Pancreas (tissue), 10 donors: ENCODE measurements around the gene REG4. TPM values are rescaled to one million over a fixed set of nuclear protein-coding genes. Genes with fewer than 3 reads are reported as not detected.

Experiments
- ATAC-seq, 4 donors: fragments of 200-7000 bp; cut with Tn5 transposase; one replicate each; pipeline versions ENCODE4 v1.8.0 to v1.9.1; 2020; ENCODE audit warnings: mild to moderate bottlenecking in 4 of 4, moderate library complexity in 4 of 4
- DNase-seq, 6 donors: peaks; one replicate each; pipeline ENCODE4 v3.0.0-alpha.2; 2020
- FAIRE-seq: peaks from 2 replicates; lab custom pipeline; 2012; peaks lifted over from hg19 to GRCh38; lab: Jason Lieb, UNC
- H3K27ac ChIP-seq, 4 donors: fragments of 200-600 bp; sonication (generic); 1 replicate in 3 of 4; 2 replicates in 1 of 4; pipeline versions ENCODE4 v1.5.0 to v1.8.0; 2020
- H3K27me3 ChIP-seq, 4 donors: fragments of 200-600 bp; one replicate each; pipeline ENCODE4 v1.8.0; 2021
- H3K36me3 ChIP-seq, 3 donors: fragments of 200-600 bp; sonication (generic) in 1 of 3; one replicate each; pipeline versions ENCODE4 v1.5.0 to v1.8.0; 2020 to 2021
- H3K4me1 ChIP-seq, 3 donors: fragments of 200-600 bp; one replicate each; pipeline ENCODE4 v1.8.0; 2021
- H3K4me3 ChIP-seq, 4 donors: fragments of 200-600 bp; sonication (generic) in 2 of 4; one replicate each; pipeline versions ENCODE4 v1.5.0 to v1.8.0; 2020 to 2021
- H3K9me3 ChIP-seq, 4 donors: fragments of 200-600 bp; one replicate each; pipeline ENCODE4 v1.8.0; 2021
- WGBS, 2 donors: extraction: QIAGEN DNeasy Blood & Tissue Kit; methylation state at CpG; one replicate each; pipeline ENCODE4 v1.1.7; 2013; 5-methylcytosine and 5-hydroxymethylcytosine counted together
- intact Hi-C, 3 donors: fragments of 100-400 bp; cut with DNase I; formaldehyde crosslinking; loops; one replicate each; pipeline versions ENCODE4 v1.11.1 to v1.14.2; 2022
- polyA plus RNA-seq, 2 donors: library from polyadenylated mRNA; stranded (reverse); fragments of 200-250 nt; gene quantifications; one replicate each; pipeline ENCODE4 v1.2.3, GENCODE V29; 2013
- total RNA-seq, 6 donors: library from RNA; stranded (reverse); fragmentation: NEBNext Ultra II Directional in 4 of 6; extraction: Animal tissue kit (Norgen Biotek cat#: 25700) in 4 of 6; gene quantifications; one replicate each; pipeline versions ENCODE4 v1.2.1 to v1.2.4, GENCODE V29; 2021 to 2023
- TF ChIP-seq, protein P1 (sequence below), 4 donors: fragments of 200-600 bp; sonication (generic) in 3 of 4; IDR thresholded peaks; one replicate each; pipeline versions ENCODE4 v1.5.0 to v1.8.0; 2021; ENCODE audit warnings: antibody characterized with exemption in 4 of 4
- donor health status: healthy with polysubstance abuse.
- donor health status: DM: no; HTN: no; CAD: no; lungs with moderate emphysema.
- donor health status: DM: no; HTN: no; CAD: no.
- donor health status: control.
- donor health status: control.
- donor health status: Bipolar disorder and iron deficiency.
- donor health status: DM: yes; HTN: yes; CAD: no.
- donor health status: DM: no; HTN: no; CAD: no.
- donor health status: DM: no; HTN: no; CAD: no.
- donor health status: DM: yes; HTN: yes; CAD: no.

Gene REG4
- total and polyA plus RNA-seq, 8 donors = 9.4 to 32.3 (median 22.6) TPM

GRCh38 chr1:119752592-119752991, 58.7 kb downstream of the REG4 start:
- TF ChIP-seq, protein P1, sequence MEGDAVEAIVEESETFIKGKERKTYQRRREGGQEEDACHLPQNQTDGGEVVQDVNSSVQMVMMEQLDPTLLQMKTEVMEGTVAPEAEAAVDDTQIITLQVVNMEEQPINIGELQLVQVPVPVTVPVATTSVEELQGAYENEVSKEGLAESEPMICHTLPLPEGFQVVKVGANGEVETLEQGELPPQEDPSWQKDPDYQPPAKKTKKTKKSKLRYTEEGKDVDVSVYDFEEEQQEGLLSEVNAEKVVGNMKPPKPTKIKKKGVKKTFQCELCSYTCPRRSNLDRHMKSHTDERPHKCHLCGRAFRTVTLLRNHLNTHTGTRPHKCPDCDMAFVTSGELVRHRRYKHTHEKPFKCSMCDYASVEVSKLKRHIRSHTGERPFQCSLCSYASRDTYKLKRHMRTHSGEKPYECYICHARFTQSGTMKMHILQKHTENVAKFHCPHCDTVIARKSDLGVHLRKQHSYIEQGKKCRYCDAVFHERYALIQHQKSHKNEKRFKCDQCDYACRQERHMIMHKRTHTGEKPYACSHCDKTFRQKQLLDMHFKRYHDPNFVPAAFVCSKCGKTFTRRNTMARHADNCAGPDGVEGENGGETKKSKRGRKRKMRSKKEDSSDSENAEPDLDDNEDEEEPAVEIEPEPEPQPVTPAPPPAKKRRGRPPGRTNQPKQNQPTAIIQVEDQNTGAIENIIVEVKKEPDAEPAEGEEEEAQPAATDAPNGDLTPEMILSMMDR (IDR thresholded peaks at IDR 0.05) = no peak
- FAIRE-seq (no peak), ATAC-seq (no peak), DNase-seq (no peak)
- no peaks in the 10 kb centered on the region for H3K4me1 ChIP-seq
- no peaks in the 10 kb centered on the region for H3K36me3 ChIP-seq
- intact Hi-C loops = no loop called here
- no peak overlapping the region for H3K27ac ChIP-seq
- H3K4me3 ChIP-seq = no peak overlapping the region
- WGBS, 2 donors = 65 to 69% methylated on average over 4 of the region's 4 CpGs
- no peaks in the 10 kb centered on the region for H3K9me3 ChIP-seq
- H3K27me3 ChIP-seq = no peaks in the 10 kb centered on the region

DNA sequence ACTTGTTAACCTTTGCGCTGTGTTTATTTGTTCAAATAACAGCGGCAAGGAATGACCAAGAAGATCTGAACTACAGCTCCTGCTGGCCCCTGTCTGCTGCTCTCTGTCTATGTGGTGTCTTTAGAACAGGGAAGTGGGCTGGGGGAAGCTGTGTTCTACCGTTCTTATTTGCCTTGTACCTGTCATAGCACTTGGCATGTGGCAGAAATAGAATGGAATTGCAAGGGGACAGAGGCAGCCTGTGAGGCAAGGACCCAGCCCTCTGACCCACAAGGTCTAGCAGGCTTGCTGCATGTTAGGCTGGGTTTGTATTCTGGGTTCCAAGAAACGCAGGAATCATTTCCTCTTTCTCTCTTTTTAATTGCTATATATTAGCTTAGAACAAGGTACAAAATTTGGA, 63.2 kb downstream of the REG4 start:
- ATAC-seq (no peak), FAIRE-seq (no peak), DNase-seq (no peak)
- TF ChIP-seq, protein P1 (IDR thresholded peaks at IDR 0.05) = no peak
- Histone ChIP-seq H3K27me3 (no peaks in the 10 kb centered on the region), H3K27ac (no peak overlapping the region), H3K4me3 (no peak overlapping the region), H3K36me3 (no peaks in the 10 kb centered on the region), H3K9me3 (no peaks in the 10 kb centered on the region), H3K4me1 (no peaks in the 10 kb centered on the region)
- intact Hi-C loops = loop anchor here in 1 of 3 donors (10.0 kb wide), 1 partner anchor 127 kb away; no protein-coding TSS in a partner anchor
- WGBS, 2 donors = 40 to 42% methylated on average over 4 of the region's 4 CpGs

- intact Hi-C loops = loop anchor here in 1 of 3 donors (10.0 kb wide), 1 partner anchor 127 kb away; no protein-coding TSS in a partner anchor
Observed at GRCh38 chr1:119747451-119747850, 63.8 kb downstream of the REG4 start.

DNA sequence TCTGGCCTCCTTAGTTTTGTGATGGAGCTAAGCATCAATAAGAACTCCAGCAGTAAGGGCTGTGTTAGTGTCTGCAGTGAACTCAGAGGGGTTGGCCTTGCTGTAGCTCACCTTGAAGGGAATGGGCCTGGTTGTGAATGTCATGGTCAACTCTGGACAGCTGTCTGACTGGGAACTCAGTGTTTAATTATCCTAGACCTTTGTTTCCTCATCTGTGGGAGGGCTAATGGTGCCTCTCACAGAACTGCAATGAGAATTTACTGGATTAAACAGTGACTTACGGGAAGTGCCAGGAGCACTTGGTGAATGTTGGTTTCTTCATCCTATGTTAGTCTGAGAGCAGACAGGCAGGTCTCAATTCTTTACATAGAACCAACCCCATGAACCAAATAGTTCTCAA, 66.2 kb downstream of the REG4 start:
- peaks cover 0 to 16% (median 0%) of the 10 kb centered on the region in 3 donors for H3K36me3 ChIP-seq
- DNase-seq (no peak), ATAC-seq (no peak), FAIRE-seq (no peak)
- no peaks in the 10 kb centered on the region for H3K27me3 ChIP-seq
- H3K4me3 ChIP-seq = no peak overlapping the region
- 83% methylated on average over 1 of the region's 1 CpG for WGBS, 2 donors
- TF ChIP-seq, protein P1 (IDR thresholded peaks at IDR 0.05) = no peak
- intact Hi-C loops = loop anchor here in 1 of 3 donors (10.0 kb wide), 1 partner anchor 130 kb away; no protein-coding TSS in a partner anchor
- no peak overlapping the region for H3K27ac ChIP-seq
- H3K9me3 ChIP-seq = no peaks in the 10 kb centered on the region
- no peaks in the 10 kb centered on the region for H3K4me1 ChIP-seq

More at GRCh38 chr1:119747451-119747850, 63.8 kb downstream of the REG4 start:
- Histone ChIP-seq H3K4me3 (no peak overlapping the region), H3K27me3 (no peaks in the 10 kb centered on the region), H3K27ac (no peak overlapping the region), H3K36me3 (peaks cover 0 to 5% (median 0%) of the 10 kb centered on the region in 3 donors), H3K4me1 (no peaks in the 10 kb centered on the region), H3K9me3 (no peaks in the 10 kb centered on the region)
- FAIRE-seq (no peak), ATAC-seq (no peak), DNase-seq (no peak)
- 78 to 88% methylated on average over 3 of the region's 3 CpGs for WGBS, 2 donors
- TF ChIP-seq, protein P1 (IDR thresholded peaks at IDR 0.05) = no peak

DNA sequence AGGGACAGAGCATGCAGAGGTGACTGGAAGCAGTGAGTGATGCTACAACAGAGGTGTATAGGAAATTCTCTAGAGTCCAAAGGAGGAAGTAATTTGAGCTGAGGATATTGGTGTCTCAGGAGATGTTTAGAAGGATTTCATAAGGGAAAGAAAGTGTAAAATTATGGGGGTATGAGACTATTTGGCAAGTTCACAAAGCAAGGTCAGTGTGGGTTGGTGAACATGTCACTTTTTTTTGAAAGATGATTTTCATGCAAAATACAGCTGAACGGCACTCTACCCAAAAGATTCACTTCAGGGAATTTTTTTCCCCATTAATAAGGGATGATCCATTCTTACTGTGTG, 66.7 kb downstream of the REG4 start:
- TF ChIP-seq, protein P1 (IDR thresholded peaks at IDR 0.05) = no peak
- DNase-seq (no peak), FAIRE-seq (no peak), ATAC-seq (no peak)
- Histone ChIP-seq H3K27ac (no peak overlapping the region), H3K27me3 (no peaks in the 10 kb centered on the region), H3K4me1 (no peaks in the 10 kb centered on the region), H3K36me3 (peaks cover 0 to 16% (median 0%) of the 10 kb centered on the region in 3 donors), H3K9me3 (no peaks in the 10 kb centered on the region), H3K4me3 (no peak overlapping the region)
- intact Hi-C loops = loop anchor here in 1 of 3 donors (10.0 kb wide), 1 partner anchor 130 kb away; no protein-coding TSS in a partner anchor
- WGBS, 2 donors = 69 to 80% methylated on average over 1 of the region's 1 CpG
